UCSD-AML1 (cell line): Measurements from ENCODE around the gene PSKH1.
"Not testable (repeated sequence)": the region's sequence is repeated elsewhere in the genome, so short reads cannot be mapped to it uniquely, and the experiment has no call there.

ENCODE experiments used
- DNase-seq: peaks from one replicate; lab custom pipeline; 2025; ENCODE audit not compliant: unreplicated experiment; lab: John Stamatoyannopoulos, UW

The PSKH1 gene

GRCh38 chr16:67957622-67958021 is 64.6 kb downstream of the PSKH1 start:
- no peak for DNase-seq

- no peak for DNase-seq
Measured at GRCh38 chr16:67959536-67960329, 66.7 kb downstream of the PSKH1 start.

- DNase-seq: no peak
Measured at GRCh38 chr16:67961551-67961957, 68.5 kb downstream of the PSKH1 start.

GRCh38 chr16:67962135-67962534 is 69.1 kb downstream of the PSKH1 start:
- DNase-seq: no peak

- DNase-seq: no peak
Measured at GRCh38 chr16:67963292-67963661, 70.2 kb downstream of the PSKH1 start.

GRCh38 chr16:67963662-67964321 is 70.7 kb downstream of the PSKH1 start:
- no peak for DNase-seq

- no peak for DNase-seq
Measured at GRCh38 chr16:67964477-67965131, 71.5 kb downstream of the PSKH1 start.

GRCh38 chr16:67965668-67966548 is 72.9 kb downstream of the PSKH1 start:
- no peak for DNase-seq

GRCh38 chr16:67966549-67967182 is 73.6 kb downstream of the PSKH1 start:
- DNase-seq: peak; percentile 29

GRCh38 chr16:67967183-67967957 is 74.3 kb downstream of the PSKH1 start:
- DNase-seq: no peak

- no peak for DNase-seq
Measured at GRCh38 chr16:67967958-67968399, 74.9 kb downstream of the PSKH1 start.

GRCh38 chr16:67968400-67969253 is 75.6 kb downstream of the PSKH1 start, which contains the start of gene SLC12A4:
SLC12A4 (minus strand) TSS chr16:67968637; CDS start chr16:67968553, 84 bp downstream.
- peak; percentile 42 for DNase-seq

GRCh38 chr16:67969254-67970039 is 76.4 kb downstream of the PSKH1 start:
- no peak for DNase-seq

GRCh38 chr16:67971111-67971510 is 78.1 kb downstream of the PSKH1 start:
- DNase-seq: no peak

- not testable (repeated sequence) for DNase-seq
Measured at GRCh38 chr16:67972285-67972684, 79.2 kb downstream of the PSKH1 start.

GRCh38 chr16:67975321-67976105 is 82.5 kb downstream of the PSKH1 start:
- no peak for DNase-seq

GRCh38 chr16:67976205-67976604 is 83.2 kb downstream of the PSKH1 start:
- DNase-seq: no peak
